HL-60 (cell line): ENCODE measurements around the gene TAS2R16.

Experiments
- DNase-seq, 2 experiments: peaks; one replicate each; pipeline ENCODE4 v3.0.0-alpha.2; 2010 to 2020; ENCODE audit warnings: low read depth in 1 of 2, low spot score in 1 of 2
- H3K27ac ChIP-seq: fragments of 250-450 bp; sonication (Bioruptor Pico); replicated peaks from 2 replicates; pipeline ENCODE4 v1.5.1; 2020; ENCODE audit warnings: mild to moderate bottlenecking, moderate library complexity
- H3K27me3 ChIP-seq: fragments of 250-450 bp; sonication (Bioruptor Pico); 2 replicates; pipeline ENCODE4 v1.5.1; 2021; ENCODE audit warnings: mild to moderate bottlenecking, moderate library complexity; ENCODE audit not compliant: insufficient read depth, poor library complexity, severe bottlenecking
- H3K4me3 ChIP-seq: replicated peaks from 2 replicates; pipeline ENCODE4 v1.5.1; 2011; ENCODE audit warnings: mild to moderate bottlenecking, control low read depth, low read length; ENCODE audit not compliant: insufficient read depth
- CTCF ChIP-seq: IDR thresholded peaks from one replicate; pipeline ENCODE4 v1.5.1; 2011; ENCODE audit warnings: low read length, control low read depth, inconsistent platforms; ENCODE audit not compliant: insufficient read depth
- GABPA ChIP-seq: IDR thresholded peaks from 2 replicates; pipeline ENCODE4 v1.6.1; 2012; ENCODE audit warnings: low read depth
- POLR2AphosphoS5 ChIP-seq: IDR thresholded peaks from 2 replicates; pipeline ENCODE4 v1.6.1; 2012; ENCODE audit warnings: low read depth
- REST ChIP-seq: IDR thresholded peaks from 2 replicates; pipeline ENCODE4 v1.6.1; 2012; ENCODE audit warnings: low read depth; ENCODE audit not compliant: insufficient replicate concordance
- SPI1 ChIP-seq: IDR thresholded peaks from 2 replicates; pipeline ENCODE4 v1.6.1; 2012; ENCODE audit warnings: low read depth, mild to moderate bottlenecking, borderline replicate concordance

The TAS2R16 gene

DNA sequence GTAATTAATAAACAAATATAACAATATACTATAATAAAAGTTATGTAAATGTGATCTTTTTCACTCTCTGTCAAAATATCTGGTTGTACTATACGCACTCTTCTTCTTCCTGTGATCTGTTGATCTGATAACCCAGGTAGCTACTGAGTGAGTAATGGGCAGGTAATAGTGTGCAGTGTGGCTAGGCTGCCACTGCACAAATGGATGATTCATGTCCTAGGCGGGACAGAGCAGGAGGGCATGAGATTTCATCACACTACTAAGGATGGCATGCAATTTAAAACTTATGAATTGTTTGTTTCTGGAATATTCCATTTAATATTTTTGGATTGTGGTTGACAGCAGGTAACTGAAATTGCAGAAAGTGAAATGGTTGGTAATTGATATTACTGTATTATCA, 44.5 kb downstream of the TAS2R16 start:
- Histone ChIP-seq H3K4me3 (no peak overlapping the region), H3K27me3 (no peaks in the 10 kb centered on the region), H3K27ac (no peak overlapping the region)
- TF ChIP-seq CTCF, result no peak
- TF ChIP-seq SPI1, result no peak
- no peak for TF ChIP-seq REST
- TF ChIP-seq POLR2AphosphoS5, result no peak
- no peak for TF ChIP-seq GABPA
- no peak for DNase-seq

DNA sequence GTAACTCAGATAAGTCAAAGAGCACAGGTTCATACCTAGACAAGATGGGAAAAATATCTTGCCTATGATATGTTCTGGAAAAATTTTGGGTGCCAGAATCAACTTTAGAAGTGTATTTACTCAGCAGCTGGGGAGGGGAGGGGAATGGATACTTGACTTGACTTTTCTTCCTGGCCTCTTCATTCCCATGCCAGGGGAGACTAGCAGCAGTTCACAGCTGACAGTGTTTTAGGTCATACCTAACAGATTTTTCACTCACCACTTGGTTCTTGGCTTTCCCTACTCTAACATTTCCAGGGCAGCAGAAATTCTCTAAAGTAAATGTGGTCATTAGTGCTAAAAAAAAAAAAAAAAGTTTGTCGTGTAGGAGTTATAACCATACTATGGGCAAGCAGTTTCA, 46.3 kb downstream of the TAS2R16 start:
- DNase-seq, result no peak
- Histone ChIP-seq H3K27ac (no peak overlapping the region), H3K27me3 (no peaks in the 10 kb centered on the region)

More for the DNA sequence above, 46.3 kb downstream of the TAS2R16 start:
- TF ChIP-seq SPI1 (no peak), REST (no peak), POLR2AphosphoS5 (no peak), GABPA (no peak)
- H3K4me3 ChIP-seq, result no peak overlapping the region
